ENCODE data around the gene HSPA4.
"Not testable (repeated sequence)": the region's sequence is repeated elsewhere in the genome, so short reads cannot be mapped to it uniquely, and the experiment has no call there.

The HSPA4 gene

GRCh38 chr5:133051061-133051541 is 712 bp upstream of the HSPA4 start:
- DNase-seq: no peak

GRCh38 chr5:133052317-133053175 is 733 bp downstream of the HSPA4 start:
- peak; percentile 16 for DNase-seq

- no peak for DNase-seq
These were observed 1.6 kb downstream of the HSPA4 start for GRCh38 chr5:133053448-133053847.

- DNase-seq: no peak
These were observed 3.1 kb downstream of the HSPA4 start for GRCh38 chr5:133054697-133055471.

- no peak for DNase-seq
These were observed 5.1 kb downstream of the HSPA4 start for GRCh38 chr5:133056891-133057290.

GRCh38 chr5:133059621-133060020 is 7.8 kb downstream of the HSPA4 start:
- no peak for DNase-seq

- no peak for DNase-seq
These were observed 10.5 kb downstream of the HSPA4 start for GRCh38 chr5:133062276-133062675.

GRCh38 chr5:133063965-133064364 is 12.2 kb downstream of the HSPA4 start:
- no peak for DNase-seq

GRCh38 chr5:133065471-133065870 is 13.7 kb downstream of the HSPA4 start:
- no peak for DNase-seq

- DNase-seq: no peak
These were observed 14.2 kb downstream of the HSPA4 start for GRCh38 chr5:133066045-133066444.

- no peak for DNase-seq
These were observed 20.2 kb downstream of the HSPA4 start for GRCh38 chr5:133072021-133072420.

- DNase-seq: no peak
These were observed 24.0 kb downstream of the HSPA4 start for GRCh38 chr5:133075572-133076536.

- DNase-seq: no peak
These were observed 27.2 kb downstream of the HSPA4 start for GRCh38 chr5:133079048-133079447.

- no peak for DNase-seq
These were observed 29.2 kb downstream of the HSPA4 start for GRCh38 chr5:133081036-133081435.

- no peak for DNase-seq
These were observed 29.9 kb downstream of the HSPA4 start for GRCh38 chr5:133081703-133082102.

GRCh38 chr5:133082128-133082527 is 30.3 kb downstream of the HSPA4 start:
- DNase-seq: no peak

GRCh38 chr5:133083901-133084300 is 32.1 kb downstream of the HSPA4 start:
- DNase-seq: no peak

- not testable (repeated sequence) for DNase-seq
These were observed 33.4 kb downstream of the HSPA4 start for GRCh38 chr5:133085171-133085570.

- DNase-seq: no peak
These were observed 34.6 kb downstream of the HSPA4 start for GRCh38 chr5:133086366-133086875.

GRCh38 chr5:133088064-133088463 is 36.3 kb downstream of the HSPA4 start:
- no peak for DNase-seq

- no peak for DNase-seq
These were observed 39.2 kb downstream of the HSPA4 start for GRCh38 chr5:133091034-133091433.

GRCh38 chr5:133106343-133106742 is 54.5 kb downstream of the HSPA4 start:
- no peak for DNase-seq
